AG08395 (cell line): ENCODE data around the gene RASSF1.
"Not testable (repeated sequence)": the region's sequence is repeated elsewhere in the genome, so short reads cannot be mapped to it uniquely, and the experiment has no call there.

ENCODE experiments used
- DNase-seq: peaks from one replicate; pipeline ENCODE4 v3.0.0; 2012; ENCODE audit warnings: mixed read lengths, low spot score

RASSF1 gene

DNA sequence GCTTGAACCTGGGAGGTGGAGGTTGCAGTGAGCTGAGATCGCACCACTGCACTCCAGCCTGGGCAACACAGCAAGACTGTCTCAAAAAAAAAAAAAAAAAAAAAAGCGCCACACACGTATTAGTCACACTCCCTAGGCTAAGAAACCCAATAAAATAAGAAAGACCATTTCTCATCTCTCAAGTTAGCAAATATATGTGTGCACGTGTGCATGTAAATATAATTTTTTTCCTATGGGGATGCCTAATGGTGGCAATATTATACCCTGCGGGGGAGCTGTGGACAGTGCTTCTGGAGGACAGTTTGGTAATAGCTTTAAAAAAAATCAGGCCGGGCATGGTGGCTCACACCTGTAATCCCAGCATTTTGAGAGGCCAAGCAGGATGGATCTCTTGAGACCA lies 56.5 kb downstream of the RASSF1 start:
- DNase-seq, result not testable (repeated sequence)
